AG04449 (cell line): ENCODE data around the gene PCED1B.
A peak's percentile ranks its signal among the peaks of the same experiment; 100 is the strongest.

Experiments used
- CTCF ChIA-PET: fragments of 350-600 bp; formaldehyde crosslinking; extraction: SDS; loops from one replicate; lab custom pipeline; 2021; ENCODE audit warnings: antibody characterized with exemption; lab: Yijun Ruan, JAX
- POLR2A ChIA-PET: fragments of 400-600, 350-600 bp; formaldehyde crosslinking; extraction: SDS; loops from one replicate; lab custom pipeline; 2020; ENCODE audit warnings: antibody characterized with exemption, inconsistent platforms; lab: Yijun Ruan, JAX
- DNase-seq: peaks from one replicate; pipeline ENCODE4 v3.0.0-alpha.2; 2010; ENCODE audit warnings: low read depth, low spot score
- H3K4me3 ChIP-seq: 2 replicates; pipeline ENCODE4 v1.5.1; 2011; ENCODE audit warnings: low read depth, mild to moderate bottlenecking, control low read depth, low read length
- CTCF ChIP-seq: IDR thresholded peaks from one replicate; pipeline ENCODE4 v1.5.1; 2011; ENCODE audit warnings: mild to moderate bottlenecking, moderate library complexity, low read length, control low read depth, inconsistent platforms; ENCODE audit not compliant: insufficient read depth; ENCODE audit errors: missing control alignments

PCED1B gene

GRCh38 chr12:47088021-47088944 is 8.9 kb downstream of the PCED1B start:
- no peak for DNase-seq
- no peak overlapping the region for H3K4me3 ChIP-seq
- ChIA-PET POLR2A (interaction anchor here (1.1 kb wide), 1 partner anchor 9 kb away, joined by 9 read pairs; the partner anchor contains the start of genes AMIGO2 and PCED1B), CTCF (interaction anchor here (1.0 kb wide), 1 partner anchor 56 kb away, joined by 7 read pairs; no protein-coding TSS in a partner anchor)
- TF ChIP-seq CTCF = no peak

- H3K4me3 ChIP-seq = no peak overlapping the region
- ChIA-PET CTCF (no interaction called here), POLR2A (no interaction called here)
- DNase-seq = no peak
- TF ChIP-seq CTCF = no peak
Measured at GRCh38 chr12:47091009-47091408, 11.6 kb downstream of the PCED1B start.

GRCh38 chr12:47094804-47095203 is 15.4 kb downstream of the PCED1B start:
- DNase-seq = no peak
- H3K4me3 ChIP-seq = no peak overlapping the region
- no peak for TF ChIP-seq CTCF
- ChIA-PET CTCF (interaction anchor here (0.6 to 1.8 kb wide), 3 partner anchors 24 to 62 kb away, joined by 3 to 4 read pairs (median 3); no protein-coding TSS in a partner anchor), POLR2A (interaction anchor here (0.6 to 2.5 kb wide), 6 partner anchors 12 to 427 kb away, joined by 3 to 17 read pairs (median 4); partner anchors contain the start of genes AMIGO2 and PCED1B)

- DNase-seq = peak; percentile 73
- CTCF ChIA-PET = interaction anchor here (0.6 to 1.8 kb wide), 7 partner anchors 10 to 302 kb away, joined by 3 to 4 read pairs (median 4); no protein-coding TSS in a partner anchor
- no peak for TF ChIP-seq CTCF
- POLR2A ChIA-PET = interaction anchor here (0.6 to 2.5 kb wide), 6 partner anchors 10 to 207 kb away, joined by 3 to 17 read pairs (median 4); partner anchors contain the start of genes AMIGO2 and PCED1B
- no peak overlapping the region for H3K4me3 ChIP-seq
Measured at GRCh38 chr12:47095446-47096236, 16.2 kb downstream of the PCED1B start.

- ChIA-PET CTCF (interaction anchor here (0.6 to 1.6 kb wide), 4 partner anchors 8 to 584 kb away, joined by 3 to 4 read pairs (median 3); no protein-coding TSS in a partner anchor), POLR2A (interaction anchor here (1.1 to 2.5 kb wide), 2 partner anchors 12 to 15 kb away, joined by 3 to 17 read pairs; no protein-coding TSS in a partner anchor)
- H3K4me3 ChIP-seq = no peak overlapping the region
- DNase-seq = no peak
- no peak for TF ChIP-seq CTCF
Measured at GRCh38 chr12:47097276-47097896, 18.0 kb downstream of the PCED1B start.
